HG03521 (cell line): Measurements from ENCODE around the gene HES1.

Experiments used
- ATAC-seq: cut with Tn5 transposase; IDR thresholded peaks from one replicate; pipeline ENCODE4 v1.9.1; 2021; ENCODE audit warnings: mild to moderate bottlenecking, moderate library complexity; ENCODE audit not compliant: unreplicated experiment

The HES1 gene

GRCh38 chr3:194165271-194166018, 29.5 kb downstream of the HES1 start:
- no peak for ATAC-seq

DNA sequence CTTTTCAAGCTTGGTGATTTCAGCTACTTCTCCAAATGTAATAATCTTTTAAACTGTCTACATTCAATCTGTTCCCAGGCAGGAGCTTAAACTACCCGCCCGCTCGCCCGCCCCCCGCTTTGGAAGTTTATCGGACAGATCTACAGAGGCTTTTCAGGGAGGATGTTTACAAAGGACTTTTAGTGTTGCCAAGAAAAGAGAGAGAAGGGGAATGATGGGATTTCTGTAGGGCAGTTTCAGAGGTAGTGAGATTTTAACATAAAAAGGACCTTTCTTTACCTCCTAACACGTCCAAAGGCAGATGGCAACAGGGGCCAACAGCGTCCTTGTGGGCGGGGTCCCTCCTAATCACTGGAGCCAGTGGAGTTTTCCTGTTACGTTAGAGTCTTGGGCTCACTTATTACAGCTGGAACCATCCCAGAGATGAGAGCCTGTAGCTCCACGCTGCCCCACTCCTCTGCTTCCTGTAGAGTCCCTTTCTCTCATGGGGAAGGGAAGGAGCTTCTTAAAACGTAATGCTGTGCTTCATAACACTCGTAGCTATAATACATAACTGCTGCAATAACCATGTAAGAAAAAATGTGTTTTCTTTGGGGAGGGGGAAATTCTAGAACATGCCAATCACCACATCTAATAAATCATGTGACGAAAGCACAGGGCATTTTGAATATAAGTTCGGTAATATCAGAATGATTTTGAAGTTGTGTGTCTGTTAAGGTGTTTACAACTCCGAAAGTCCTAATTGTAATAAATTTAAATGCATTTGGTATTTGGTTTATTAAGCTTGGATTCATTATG, 30.9 kb downstream of the HES1 start:
- no peak for ATAC-seq

GRCh38 chr3:194167480-194168282, 31.7 kb downstream of the HES1 start:
- no peak for ATAC-seq

DNA sequence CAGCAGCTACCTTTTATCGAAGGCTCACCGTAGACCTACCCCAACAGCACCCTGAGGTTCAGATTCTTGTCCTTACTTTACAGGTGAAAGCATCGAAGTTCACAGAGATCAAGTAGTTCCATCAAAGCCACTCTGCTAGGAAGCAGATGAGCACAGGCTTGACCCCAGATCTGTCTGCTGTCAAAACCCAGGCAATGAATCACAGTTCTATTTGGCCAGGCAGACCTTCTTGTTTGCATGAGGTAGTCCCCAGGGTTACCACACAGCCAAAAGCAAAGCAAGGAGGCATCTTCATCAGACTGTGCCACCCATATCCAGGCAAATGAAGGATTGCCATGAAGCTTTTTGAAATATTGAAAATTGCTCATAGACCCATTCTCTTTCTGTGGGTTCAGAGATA, 33.0 kb downstream of the HES1 start:
- no peak for ATAC-seq

- no peak for ATAC-seq
Observed at GRCh38 chr3:194169595-194169994, 33.6 kb downstream of the HES1 start.

DNA sequence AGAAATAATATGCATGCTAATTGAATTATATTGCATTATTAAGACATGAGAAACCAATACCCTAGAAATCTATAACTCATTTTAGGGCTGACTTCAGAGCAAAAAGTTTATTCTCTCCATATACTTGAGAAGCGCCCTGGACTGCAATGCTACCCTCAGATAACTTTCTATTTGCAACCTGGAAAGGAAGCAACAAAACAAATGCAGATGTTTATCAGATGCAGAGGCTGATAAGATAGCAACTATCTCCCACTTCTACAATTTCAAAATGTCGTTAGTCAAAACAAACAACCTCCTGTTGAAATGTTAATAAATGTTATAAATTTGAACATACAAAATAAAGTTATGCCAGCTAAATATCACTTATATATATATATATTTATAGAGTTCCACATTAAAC, 34.8 kb downstream of the HES1 start:
- ATAC-seq: no peak

DNA sequence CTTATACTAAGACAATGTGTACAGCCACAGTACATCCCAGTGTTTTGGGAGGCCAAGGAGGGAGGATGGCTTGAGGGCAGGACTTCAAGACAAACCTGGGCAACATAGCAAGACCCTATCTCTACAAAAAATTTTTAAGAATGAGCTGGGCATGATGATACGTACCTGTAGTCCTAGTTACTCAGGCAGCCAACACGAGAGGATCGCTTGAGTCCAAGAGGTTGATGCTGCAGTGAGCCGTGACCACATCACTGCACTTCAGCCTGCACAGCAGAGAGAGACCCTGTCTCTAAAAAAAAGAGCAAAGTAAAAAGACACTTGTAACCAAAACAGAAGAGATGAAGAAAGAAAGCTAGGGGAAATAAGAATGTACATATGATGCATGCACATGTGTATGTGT, 38.5 kb downstream of the HES1 start:
- ATAC-seq: no peak

- no peak for ATAC-seq
Observed at GRCh38 chr3:194174980-194175379, 39.0 kb downstream of the HES1 start.

DNA sequence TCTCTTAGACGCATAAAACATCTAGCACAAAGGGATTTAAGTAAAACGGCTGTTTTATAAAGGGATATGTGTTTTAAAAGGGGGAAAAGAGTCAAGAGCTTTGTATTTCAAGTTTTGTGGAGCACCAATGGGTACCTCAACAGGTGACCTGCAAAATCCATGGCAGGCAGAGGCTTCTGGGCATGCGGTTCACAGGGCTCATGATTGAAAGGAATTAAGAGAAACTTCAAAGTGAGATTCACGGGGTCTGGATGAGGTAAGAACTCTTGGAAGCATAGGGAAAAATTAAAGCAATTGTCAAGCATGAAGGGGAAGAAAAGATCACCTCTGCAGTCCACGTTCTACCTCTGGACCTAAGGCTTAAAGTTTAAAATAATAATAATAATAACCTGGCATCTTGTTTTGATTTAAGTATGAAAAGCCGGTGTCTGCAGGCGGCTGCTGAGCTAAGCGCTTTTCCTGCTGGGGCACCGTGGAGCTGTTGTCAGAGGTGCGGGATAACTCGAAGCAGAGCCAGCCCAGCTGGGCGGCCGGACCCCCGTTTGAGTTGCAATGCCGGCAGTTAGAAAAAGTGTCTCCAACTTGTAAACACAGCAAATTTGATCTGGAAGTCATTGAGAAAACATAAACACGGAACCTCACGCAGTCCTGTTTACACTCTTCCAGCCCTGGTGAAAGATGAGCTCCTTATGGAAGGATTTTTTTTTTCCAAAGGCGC, 40.5 kb downstream of the HES1 start:
- ATAC-seq: no peak

DNA sequence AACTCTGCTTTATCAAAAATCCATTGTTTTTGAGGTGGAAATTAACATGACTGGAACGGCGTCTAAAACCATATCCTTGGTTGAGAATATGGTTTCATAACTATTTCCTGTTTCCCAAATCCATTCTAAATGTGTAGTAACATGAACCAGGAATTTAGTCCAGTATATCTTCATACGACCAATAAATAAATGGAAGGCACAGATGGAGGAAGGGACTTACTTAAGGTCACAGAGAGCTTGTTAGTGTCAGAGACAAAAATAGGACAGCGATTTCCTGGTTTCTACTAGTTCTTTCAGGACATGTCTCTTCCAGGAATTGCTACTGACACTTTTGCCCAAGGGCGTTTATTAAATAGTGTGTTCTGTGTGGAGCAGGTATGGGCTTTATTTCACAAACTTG, 41.2 kb downstream of the HES1 start:
- no peak for ATAC-seq

GRCh38 chr3:194178128-194178527, 42.2 kb downstream of the HES1 start:
- ATAC-seq: no peak

GRCh38 chr3:194178669-194179068, 42.7 kb downstream of the HES1 start:
- no peak for ATAC-seq

DNA sequence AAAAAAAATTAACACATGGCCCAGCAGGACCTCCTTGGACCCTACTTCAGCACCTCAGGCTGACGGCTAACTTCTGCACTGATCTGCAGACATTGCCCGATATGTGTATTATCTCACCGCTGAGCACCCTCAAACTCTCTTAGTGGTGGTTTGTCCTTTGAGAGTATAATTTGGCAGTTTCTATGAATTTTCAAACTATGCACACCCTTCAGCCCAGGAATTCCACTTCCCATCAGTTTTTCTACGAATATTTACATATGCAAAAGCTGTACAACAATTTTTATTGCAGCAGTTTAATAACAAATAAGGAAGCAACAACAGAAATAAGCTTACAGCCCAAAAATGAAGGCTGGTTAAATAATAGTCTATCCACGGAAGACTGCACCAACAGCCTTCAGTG, 44.6 kb downstream of the HES1 start:
- ATAC-seq: no peak

DNA sequence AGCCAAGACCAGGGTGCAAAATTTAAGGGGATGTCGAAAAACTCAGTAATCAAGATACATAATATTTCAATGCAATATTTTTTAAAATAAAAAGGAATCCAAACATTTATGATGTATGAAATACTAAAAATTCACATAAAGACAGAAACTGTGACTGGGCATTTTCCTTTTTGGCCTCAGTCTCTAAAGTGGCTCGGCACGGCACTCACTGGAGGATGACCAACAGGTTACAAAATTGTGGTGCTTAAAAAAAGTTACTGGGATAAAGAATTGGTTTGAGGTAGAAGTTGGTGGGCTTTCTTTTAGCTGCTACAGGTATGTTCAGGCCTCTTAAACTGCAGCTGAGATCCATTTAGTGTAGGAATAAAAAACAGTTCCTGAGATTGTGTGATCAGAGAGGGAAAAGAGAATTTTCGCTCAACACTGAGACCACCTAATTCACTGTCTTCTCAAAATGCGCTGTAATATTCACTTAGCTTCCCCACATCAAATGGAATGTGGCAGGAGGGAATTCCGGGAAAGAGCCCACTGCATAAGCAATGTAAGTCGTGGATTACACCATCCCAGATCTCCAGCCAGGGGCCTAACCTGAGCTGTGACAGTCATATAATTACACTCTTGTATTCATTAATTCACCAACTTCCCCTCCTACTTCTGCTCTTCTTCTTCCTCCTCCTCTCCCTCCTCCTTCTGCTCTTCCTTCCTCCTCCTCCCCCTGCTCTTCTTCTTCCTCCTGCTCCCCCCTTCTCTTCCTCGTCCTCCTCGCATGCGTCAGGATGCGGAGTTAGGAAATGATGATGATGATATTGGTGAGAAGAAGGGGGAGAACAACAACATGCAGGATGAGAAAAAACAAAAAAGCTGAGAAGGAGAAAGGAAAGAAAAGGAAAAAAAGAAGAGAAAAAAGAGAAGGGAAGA, 45.9 kb downstream of the HES1 start:
- ATAC-seq: no peak

DNA sequence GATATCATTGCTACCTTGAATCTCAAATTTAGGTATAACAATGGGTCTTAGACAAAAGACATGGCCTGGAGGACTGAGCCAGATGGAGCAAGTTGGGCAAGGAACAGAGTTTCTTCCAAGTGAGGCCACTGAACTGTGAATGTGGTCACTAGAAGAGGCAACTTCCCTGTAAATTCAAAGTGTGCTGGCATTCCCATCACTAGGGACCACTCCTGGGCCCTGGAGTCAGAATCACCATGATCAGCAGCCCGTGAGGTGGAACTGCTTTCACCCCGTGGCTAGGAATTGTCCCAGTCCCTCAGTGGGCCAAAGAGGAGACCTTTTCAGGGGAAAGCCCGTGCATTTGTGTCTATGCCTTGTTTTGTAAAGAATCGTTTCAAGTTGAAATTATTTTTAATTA, 47.3 kb downstream of the HES1 start:
- ATAC-seq: no peak

- ATAC-seq: no peak
Observed at GRCh38 chr3:194184265-194184751, 48.4 kb downstream of the HES1 start.

DNA sequence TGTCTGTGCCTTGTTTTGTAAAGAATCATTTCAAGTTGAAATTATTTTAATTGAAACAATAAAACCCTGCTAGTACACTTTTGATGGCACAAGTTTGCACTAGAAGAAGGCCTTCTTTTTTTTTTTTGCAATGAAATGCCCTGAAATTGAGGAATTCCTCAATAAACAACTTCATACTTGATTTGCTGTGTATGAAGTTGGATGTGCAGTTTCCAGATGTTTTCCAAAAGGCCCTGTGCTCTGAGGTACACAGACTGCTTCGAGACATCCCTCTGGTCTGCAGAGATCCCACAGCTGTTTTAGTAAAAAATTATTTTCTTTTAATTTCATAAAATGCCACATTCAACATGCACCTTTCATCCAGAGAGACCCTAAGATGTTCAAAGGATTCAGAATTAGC, 48.9 kb downstream of the HES1 start:
- no peak for ATAC-seq

DNA sequence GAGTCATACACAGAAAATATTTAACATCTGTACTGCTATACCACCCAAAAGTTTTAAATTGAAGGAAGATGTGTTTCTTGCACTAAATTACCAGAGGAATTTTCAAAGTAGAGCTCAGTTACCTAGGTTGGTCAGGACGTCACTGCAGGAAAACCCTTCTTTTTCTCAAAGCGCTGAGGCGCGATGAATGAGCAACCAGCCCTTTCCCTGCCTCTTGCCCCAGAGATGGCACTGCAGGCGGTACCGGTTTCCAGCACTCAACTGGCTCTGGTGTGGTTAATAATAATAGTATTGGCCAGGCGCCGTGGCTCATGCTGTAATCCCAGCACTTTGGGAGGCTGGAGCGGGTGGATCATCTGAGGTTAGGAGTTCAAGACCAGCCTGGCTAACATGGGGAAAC, 49.3 kb downstream of the HES1 start:
- ATAC-seq: no peak

- no peak for ATAC-seq
Observed at GRCh38 chr3:194187233-194187944, 51.4 kb downstream of the HES1 start.
